GM12892 (cell line): ENCODE measurements around the gene HPCAL1.

ENCODE experiments used
- POLR2A ChIP-seq: IDR thresholded peaks from 2 replicates; pipeline ENCODE4 v1.6.1; 2011; ENCODE audit warnings: low read depth, low read length, control low read depth
- POLR2AphosphoS5 ChIP-seq: IDR thresholded peaks from 2 replicates; pipeline ENCODE4 v1.6.1; 2011; ENCODE audit warnings: low read depth, low read length, control low read depth
- TAF1 ChIP-seq: IDR thresholded peaks from 2 replicates; pipeline ENCODE4 v1.6.1; 2011; ENCODE audit warnings: low read depth, mild to moderate bottlenecking, control low read depth, low read length, borderline replicate concordance

- TF ChIP-seq POLR2A: no peak
- no peak for TF ChIP-seq POLR2AphosphoS5
- TF ChIP-seq TAF1: no peak
Observed at GRCh38 chr2:10322973-10323372, 20.3 kb downstream of the HPCAL1 start.
